NCI-H345 (cell line): ENCODE data around the gene CNTN4.
"Not testable (repeated sequence)": the region's sequence is repeated elsewhere in the genome, so short reads cannot be mapped to it uniquely, and the experiment has no call there.

Experiments used
- DNase-seq: peaks from one replicate; lab custom pipeline; 2025; lab: John Stamatoyannopoulos, UW

The CNTN4 gene

GRCh38 chr3:2098398-2099027 is at the start of gene CNTN4:
Gene CNTN4, plus strand, starts transcription at chr3:2098866.
- DNase-seq: peak; percentile 89

GRCh38 chr3:2061360-2061759 is 37.3 kb upstream of the CNTN4 start:
- no peak for DNase-seq

GRCh38 chr3:2071531-2071930 is 27.1 kb upstream of the CNTN4 start:
- DNase-seq: no peak

GRCh38 chr3:2078821-2079220 is 19.8 kb upstream of the CNTN4 start:
- no peak for DNase-seq

GRCh38 chr3:2082871-2083480 is 15.7 kb upstream of the CNTN4 start:
- no peak for DNase-seq

GRCh38 chr3:2083558-2083957 is 15.1 kb upstream of the CNTN4 start:
- DNase-seq: not testable (repeated sequence)

- no peak for DNase-seq
Observed at GRCh38 chr3:2090095-2090911, 8.4 kb upstream of the CNTN4 start.

- no peak for DNase-seq
Observed at GRCh38 chr3:2092758-2093157, 5.9 kb upstream of the CNTN4 start.

GRCh38 chr3:2094941-2095340 is 3.7 kb upstream of the CNTN4 start:
- DNase-seq: no peak

GRCh38 chr3:2096216-2096615 is 2.5 kb upstream of the CNTN4 start:
- DNase-seq: no peak

GRCh38 chr3:2097641-2098191 is 950 bp upstream of the CNTN4 start:
- DNase-seq: peak; percentile 10

GRCh38 chr3:2099028-2099671 is 484 bp downstream of the CNTN4 start:
- peak; percentile 30 for DNase-seq

GRCh38 chr3:2099779-2100191 is 1.1 kb downstream of the CNTN4 start:
- DNase-seq: peak; percentile 18

- no peak for DNase-seq
Observed at GRCh38 chr3:2106438-2106837, 7.8 kb downstream of the CNTN4 start.

- DNase-seq: no peak
Observed at GRCh38 chr3:2110597-2111117, 12.0 kb downstream of the CNTN4 start.

GRCh38 chr3:2114617-2115275 is 16.1 kb downstream of the CNTN4 start:
- no peak for DNase-seq

- DNase-seq: no peak
Observed at GRCh38 chr3:2130726-2131125, 32.1 kb downstream of the CNTN4 start.

- no peak for DNase-seq
Observed at GRCh38 chr3:2133146-2133545, 34.5 kb downstream of the CNTN4 start.

- no peak for DNase-seq
Observed at GRCh38 chr3:2137651-2138050, 39.0 kb downstream of the CNTN4 start.

- no peak for DNase-seq
Observed at GRCh38 chr3:2141482-2141881, 42.8 kb downstream of the CNTN4 start.

GRCh38 chr3:2148561-2149340 is 50.1 kb downstream of the CNTN4 start:
- DNase-seq: no peak
